Mucosa of stomach (tissue), 1 donor: ENCODE measurements around the gene LYPD4.
"Not testable (repeated sequence)": the region's sequence is repeated elsewhere in the genome, so short reads cannot be mapped to it uniquely, and the experiment has no call there.

Experiments used
- H3K27me3 ChIP-seq: one replicate; pipeline ENCODE4 v1.7.0; 2013; ENCODE audit warnings: mild to moderate bottlenecking, low read length; ENCODE audit not compliant: control insufficient read depth, insufficient read depth
- H3K36me3 ChIP-seq: one replicate; pipeline ENCODE4 v1.7.0; 2013; ENCODE audit warnings: low read length; ENCODE audit not compliant: control insufficient read depth, insufficient read depth
- H3K4me1 ChIP-seq: one replicate; pipeline ENCODE4 v1.7.0; 2013; ENCODE audit warnings: mild to moderate bottlenecking, low read length; ENCODE audit not compliant: control insufficient read depth, insufficient read depth
- H3K4me3 ChIP-seq: one replicate; pipeline ENCODE4 v1.7.0; 2013; ENCODE audit warnings: low read length
- H3K9ac ChIP-seq: one replicate; pipeline ENCODE4 v1.7.0; 2013; ENCODE audit warnings: mild to moderate bottlenecking, low read length, moderate library complexity
- H3K9me3 ChIP-seq: one replicate; pipeline ENCODE4 v1.7.0; 2013; ENCODE audit warnings: mild to moderate bottlenecking, low read length, moderate library complexity; ENCODE audit not compliant: control insufficient read depth
- donor health status: Pancreatic carcinoma.

LYPD4 gene

DNA sequence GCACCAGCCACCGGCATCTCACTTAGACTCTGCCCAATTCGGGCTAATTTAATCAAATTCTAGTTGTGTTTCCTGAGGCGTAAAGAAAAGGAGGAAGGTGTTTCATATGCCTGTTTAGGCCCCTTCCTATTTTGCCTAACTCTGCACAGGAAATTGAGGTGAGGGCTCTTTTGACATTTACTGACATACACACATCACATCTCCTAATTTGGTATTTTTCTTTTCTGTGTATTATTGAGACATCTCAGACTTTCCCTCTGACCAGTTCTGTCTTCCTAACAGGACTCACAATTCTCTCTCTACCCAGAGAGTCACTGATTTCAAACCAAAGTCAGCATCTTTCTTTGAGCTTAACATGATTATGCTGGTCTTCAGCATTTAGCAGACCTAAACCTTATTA is 40.1 kb downstream of the LYPD4 start:
- Histone ChIP-seq H3K9me3 (no peaks in the 10 kb centered on the region), H3K4me3 (no peak overlapping the region), H3K9ac (no peak overlapping the region), H3K4me1 (no peaks in the 10 kb centered on the region), H3K36me3 (no peaks in the 10 kb centered on the region), H3K27me3 (no peaks in the 10 kb centered on the region)

DNA sequence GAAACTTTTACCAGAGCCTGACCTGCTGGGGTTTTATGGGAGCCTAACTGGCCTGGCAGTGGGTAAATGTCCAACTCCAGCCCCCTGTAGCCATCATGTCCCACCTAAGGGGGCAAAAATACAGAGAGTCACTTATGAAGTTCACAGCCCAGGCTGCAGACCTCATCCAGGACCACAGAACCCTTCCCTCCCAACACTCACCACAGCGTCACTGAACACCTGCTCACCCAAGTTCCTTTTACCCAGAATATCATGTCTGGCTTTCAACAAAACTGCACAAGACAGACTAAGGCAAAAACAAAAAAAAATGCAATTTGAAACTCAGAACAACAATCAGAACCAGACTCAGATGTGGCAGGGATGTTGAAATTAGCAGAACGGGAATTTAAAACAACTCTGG is 41.7 kb downstream of the LYPD4 start:
- H3K9me3 ChIP-seq: no peaks in the 10 kb centered on the region
- no peaks in the 10 kb centered on the region for H3K27me3 ChIP-seq
- H3K9ac ChIP-seq: no peak overlapping the region
- no peaks in the 10 kb centered on the region for H3K36me3 ChIP-seq
- no peaks in the 10 kb centered on the region for H3K4me1 ChIP-seq
- H3K4me3 ChIP-seq: no peak overlapping the region

DNA sequence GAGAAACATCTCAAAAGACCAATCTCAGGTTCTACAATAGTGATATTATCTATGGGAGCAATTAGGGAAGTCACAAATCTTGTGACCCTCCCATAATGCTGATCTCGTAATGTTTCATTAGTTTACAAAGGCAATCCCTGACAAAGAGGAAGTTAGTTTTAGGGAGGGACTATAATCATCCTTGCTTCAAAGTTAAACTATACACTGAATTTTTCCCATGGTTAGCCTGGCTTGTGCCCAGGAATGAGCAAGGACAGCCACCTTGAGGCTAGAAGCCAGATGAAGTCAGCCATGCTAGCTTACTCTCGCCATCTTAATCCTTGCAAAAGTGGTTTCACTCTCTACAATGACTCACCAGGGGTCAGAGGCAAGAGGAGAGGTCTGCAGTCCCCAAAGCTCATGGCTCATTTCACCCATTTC is 42.7 kb downstream of the LYPD4 start:
- no peaks in the 10 kb centered on the region for H3K4me1 ChIP-seq
- no peaks in the 10 kb centered on the region for H3K36me3 ChIP-seq
- H3K9ac ChIP-seq: no peak overlapping the region
- H3K27me3 ChIP-seq: no peaks in the 10 kb centered on the region
- no peak overlapping the region for H3K4me3 ChIP-seq
- no peaks in the 10 kb centered on the region for H3K9me3 ChIP-seq

DNA sequence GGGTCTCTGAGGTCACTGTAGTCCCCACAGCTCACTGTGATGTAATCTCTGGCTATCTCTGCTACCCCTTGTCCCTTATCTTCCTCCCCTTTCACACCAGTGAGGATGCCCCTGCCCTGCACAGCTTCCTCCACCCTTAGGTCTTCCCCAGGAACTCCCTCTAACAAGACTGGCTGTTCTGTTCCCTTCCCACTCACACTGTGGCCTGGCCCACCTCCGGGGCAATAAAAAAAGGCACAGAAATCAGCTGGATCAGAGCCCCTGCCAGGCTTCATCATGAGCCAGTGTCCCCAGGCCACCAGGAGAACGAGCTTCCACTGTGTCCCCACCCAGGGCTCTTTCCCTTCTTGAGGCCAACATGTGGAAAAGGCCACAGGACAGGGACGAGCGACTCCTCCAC is 43.5 kb downstream of the LYPD4 start:
- no peaks in the 10 kb centered on the region for H3K9me3 ChIP-seq
- no peak overlapping the region for H3K4me3 ChIP-seq
- H3K36me3 ChIP-seq: no peaks in the 10 kb centered on the region
- no peaks in the 10 kb centered on the region for H3K4me1 ChIP-seq
- H3K27me3 ChIP-seq: no peaks in the 10 kb centered on the region
- H3K9ac ChIP-seq: no peak overlapping the region

DNA sequence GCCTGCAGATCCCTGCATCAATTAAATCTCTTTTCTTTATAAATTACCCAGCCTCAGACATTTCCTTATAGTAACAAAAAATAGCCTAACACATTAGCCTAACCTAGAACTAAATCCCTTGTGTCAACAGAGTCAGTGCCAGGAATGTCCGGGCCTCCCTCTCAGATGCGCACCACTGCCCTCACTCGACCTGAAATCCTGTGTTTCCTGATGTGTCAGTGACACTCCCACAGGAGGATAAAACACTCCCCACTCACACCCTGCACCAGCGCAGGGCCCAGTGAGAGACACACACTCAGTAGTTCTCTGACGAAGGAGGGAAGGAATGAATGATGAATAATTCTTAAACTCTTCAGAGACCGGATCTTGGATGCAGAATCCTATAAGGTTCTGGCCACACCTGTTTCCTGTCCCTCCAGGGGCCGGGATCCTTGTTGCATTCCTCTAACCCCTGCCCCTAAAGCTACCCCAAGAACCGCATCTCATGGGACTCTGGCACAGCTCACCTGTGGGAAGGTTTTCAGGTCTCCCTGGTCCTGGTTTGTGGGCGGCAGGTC is 45.0 kb downstream of the LYPD4 start:
- H3K4me3 ChIP-seq: no peak overlapping the region
- H3K9ac ChIP-seq: no peak overlapping the region
- H3K36me3 ChIP-seq: no peaks in the 10 kb centered on the region
- no peaks in the 10 kb centered on the region for H3K27me3 ChIP-seq
- H3K4me1 ChIP-seq: no peaks in the 10 kb centered on the region
- H3K9me3 ChIP-seq: no peaks in the 10 kb centered on the region

GRCh38 chr19:41796901-41797300 is 47.6 kb downstream of the LYPD4 start:
- peaks cover 4% of the 10 kb centered on the region for H3K27me3 ChIP-seq

GRCh38 chr19:41796362-41796761 is 48.1 kb downstream of the LYPD4 start, which contains the start of gene CEACAM3:
Gene CEACAM3 (plus strand): TSS chr19:41796587. CDS start chr19:41796678, 91 bp downstream.
- H3K9ac ChIP-seq: no peak within 1 kb of the TSS
- no peak within 1 kb of the TSS for H3K4me3 ChIP-seq
- no peaks in the 10 kb centered on the region for H3K4me1 ChIP-seq
- peaks cover 4% of the 10 kb centered on the region for H3K27me3 ChIP-seq
- H3K36me3 ChIP-seq: no peaks in the 10 kb centered on the region
- H3K9me3 ChIP-seq: no peaks in the 10 kb centered on the region

More at GRCh38 chr19:41796901-41797300, 47.6 kb downstream of the LYPD4 start:
- Histone ChIP-seq H3K9ac (no peak overlapping the region), H3K9me3 (no peaks in the 10 kb centered on the region), H3K4me3 (no peak overlapping the region), H3K4me1 (no peaks in the 10 kb centered on the region), H3K36me3 (no peaks in the 10 kb centered on the region)

DNA sequence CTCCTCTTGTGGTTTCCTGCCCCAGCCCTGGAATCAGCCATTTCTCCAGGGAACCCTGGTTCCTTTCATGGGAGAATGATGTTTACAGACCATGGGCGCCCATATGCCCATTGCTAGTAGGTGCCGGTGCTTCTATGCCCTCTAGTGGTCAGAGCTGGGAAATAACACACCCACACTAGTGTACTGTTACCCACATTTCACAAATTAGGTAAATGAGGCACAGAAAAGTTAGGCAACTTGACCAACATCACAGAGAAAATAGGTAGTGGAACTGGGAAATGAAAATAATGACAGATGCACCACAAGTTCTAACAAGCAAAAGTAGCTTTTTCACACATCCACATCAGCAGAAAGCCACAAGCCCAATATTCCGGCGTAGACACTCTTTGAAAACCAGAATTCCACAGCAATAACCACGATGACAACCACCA is 49.4 kb downstream of the LYPD4 start:
- no peaks in the 10 kb centered on the region for H3K4me1 ChIP-seq
- H3K27me3 ChIP-seq: peaks cover 4% of the 10 kb centered on the region
- no peaks in the 10 kb centered on the region for H3K9me3 ChIP-seq

GRCh38 chr19:41793414-41793727 is 51.1 kb downstream of the LYPD4 start:
- Histone ChIP-seq H3K4me3 (no peak overlapping the region), H3K36me3 (no peaks in the 10 kb centered on the region), H3K9me3 (no peaks in the 10 kb centered on the region), H3K27me3 (peaks cover 4% of the 10 kb centered on the region), H3K9ac (no peak overlapping the region), H3K4me1 (no peaks in the 10 kb centered on the region)

More for the DNA sequence above, 49.4 kb downstream of the LYPD4 start:
- Histone ChIP-seq H3K4me3 (no peak overlapping the region), H3K9ac (no peak overlapping the region), H3K36me3 (no peaks in the 10 kb centered on the region)

GRCh38 chr19:41792513-41793413 is 51.7 kb downstream of the LYPD4 start:
- H3K4me1 ChIP-seq: no peaks in the 10 kb centered on the region
- H3K9me3 ChIP-seq: no peaks in the 10 kb centered on the region
- no peak overlapping the region for H3K4me3 ChIP-seq
- no peak overlapping the region for H3K9ac ChIP-seq
- no peaks in the 10 kb centered on the region for H3K36me3 ChIP-seq
- peaks cover 4% of the 10 kb centered on the region for H3K27me3 ChIP-seq

DNA sequence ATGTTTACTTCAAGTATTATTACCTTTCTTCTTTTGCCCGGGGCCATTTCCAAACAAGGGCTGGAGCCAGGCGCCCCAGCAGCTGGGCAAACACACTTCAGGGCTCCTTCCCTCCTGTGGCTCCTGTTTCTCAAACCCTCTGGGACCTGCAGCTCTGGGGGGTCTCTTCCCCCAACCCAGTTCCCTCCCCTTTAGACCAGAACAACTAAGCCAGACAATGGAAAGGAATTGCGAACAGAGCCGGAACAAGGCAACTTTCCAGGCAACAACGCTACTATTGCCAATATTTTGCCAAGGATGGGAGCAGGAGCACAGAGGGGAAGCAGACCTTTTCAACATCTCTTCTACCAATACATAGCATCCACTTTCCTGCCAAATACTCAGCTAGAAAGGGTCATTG is 55.4 kb downstream of the LYPD4 start:
- not testable (repeated sequence) for H3K9me3 ChIP-seq, H3K9ac ChIP-seq, H3K27me3 ChIP-seq, H3K36me3 ChIP-seq, H3K4me3 ChIP-seq
- peaks cover 19% of the 10 kb centered on the region for H3K4me1 ChIP-seq

GRCh38 chr19:41788518-41788917 is 56.0 kb downstream of the LYPD4 start:
- H3K4me1 ChIP-seq: peaks cover 19% of the 10 kb centered on the region
- H3K9me3 ChIP-seq, H3K4me3 ChIP-seq, H3K36me3 ChIP-seq, H3K9ac ChIP-seq, H3K27me3 ChIP-seq: not testable (repeated sequence)
